Stimulated activated effector memory CD8-positive, alpha-beta T cell treated with anti-CD3 and anti-CD28 coated beads, Interleukin-12 subunit alpha, Interleukin-12 subunit beta, amount 100 ng/mL, for 72 hours (primary cell): ENCODE measurements around the gene ADORA2A.

ENCODE experiments used
- ATAC-seq: fragments of 150-1000 bp; cut with Tn5 transposase; 2 replicates; pipeline ENCODE4 v1.10.0; 2021
- DNase-seq, 2 donors: peaks; one replicate each; pipeline ENCODE4 v3.0.0; 2021 to 2022; ENCODE audit warnings: low spot score in 2 of 2
- H3K27ac Mint-ChIP-seq: one replicate; pipeline ENCODE4 v1.8.0; 2022; ENCODE audit warnings: mild to moderate bottlenecking, mixed read lengths
- H3K36me3 Mint-ChIP-seq: one replicate; pipeline ENCODE4 v1.8.0; 2022; ENCODE audit warnings: mild to moderate bottlenecking, mixed read lengths
- H3K4me1 Mint-ChIP-seq: one replicate; pipeline ENCODE4 v1.8.0; 2022; ENCODE audit warnings: mixed read lengths
- H3K4me3 Mint-ChIP-seq: one replicate; pipeline ENCODE4 v1.8.0; 2022; ENCODE audit warnings: mild to moderate bottlenecking, mixed read lengths
- H3K9me3 Mint-ChIP-seq: one replicate; pipeline ENCODE4 v1.8.0; 2022; ENCODE audit warnings: mixed read lengths

Gene ADORA2A

GRCh38 chr22:24420072-24420976 lies 7.1 kb upstream of the ADORA2A start:
- DNase-seq (no peak), ATAC-seq (no peak)
- Mint-ChIP-seq H3K9me3 (no peaks in the 10 kb centered on the region), H3K27ac (peak overlapping the region; percentile 78), H3K4me1 (peaks cover 15% of the 10 kb centered on the region), H3K36me3 (peaks cover 19% of the 10 kb centered on the region), H3K4me3 (no peak overlapping the region)

DNA sequence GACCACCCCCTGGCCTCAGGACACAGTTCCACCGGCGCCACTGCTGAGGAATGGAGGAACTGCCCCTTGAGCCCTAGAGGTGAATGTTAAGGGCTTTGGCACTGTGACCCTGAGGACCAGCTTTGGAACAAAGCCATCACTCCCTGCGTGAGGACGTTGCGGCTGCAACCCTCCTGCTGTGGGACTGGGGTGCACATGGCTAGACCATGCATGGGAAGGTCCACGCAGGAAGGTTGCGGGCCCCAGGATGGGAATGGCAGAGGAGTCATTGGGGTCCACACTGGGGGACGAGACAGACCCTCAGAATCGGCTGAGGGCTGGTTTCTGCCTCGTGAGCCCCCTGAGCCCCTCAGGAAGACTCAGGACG lies 6.4 kb upstream of the ADORA2A start:
- Mint-ChIP-seq H3K4me1 (peaks cover 21% of the 10 kb centered on the region), H3K4me3 (no peak overlapping the region), H3K27ac (peak overlapping the region; percentile 50), H3K9me3 (no peaks in the 10 kb centered on the region), H3K36me3 (peaks cover 16% of the 10 kb centered on the region)
- ATAC-seq: no peak
- no peak for DNase-seq

DNA sequence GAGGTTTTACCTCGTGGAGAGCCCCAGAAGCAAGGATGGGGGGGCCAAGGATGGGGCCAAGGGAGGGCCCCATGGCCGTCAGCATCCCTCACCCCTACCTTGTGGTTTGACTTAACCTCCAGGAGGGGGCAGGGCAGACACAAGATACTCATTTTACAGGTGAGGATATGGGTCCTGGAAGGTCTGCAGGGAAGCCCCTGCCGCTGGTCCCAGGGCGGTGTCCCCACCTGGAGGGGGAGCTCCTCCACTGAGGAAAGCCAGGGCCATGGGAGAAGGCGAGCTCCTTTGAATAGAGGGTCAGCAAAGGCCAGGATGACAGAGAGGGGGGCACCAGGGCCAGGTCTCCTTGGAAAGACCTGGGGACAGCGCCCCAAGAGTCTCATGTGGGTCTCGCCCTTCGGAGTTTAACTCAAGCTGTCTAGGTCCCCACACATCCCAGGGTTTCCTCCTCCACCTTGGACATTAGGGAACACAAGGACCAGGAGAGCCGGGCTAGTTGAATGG lies 5.9 kb upstream of the ADORA2A start:
- ATAC-seq (peak; percentile 33), DNase-seq (no peak)
- Mint-ChIP-seq H3K27ac (peak overlapping the region; percentile 50), H3K4me1 (peaks cover 27% of the 10 kb centered on the region), H3K4me3 (no peak overlapping the region), H3K36me3 (peaks cover 16% of the 10 kb centered on the region), H3K9me3 (no peaks in the 10 kb centered on the region)

DNA sequence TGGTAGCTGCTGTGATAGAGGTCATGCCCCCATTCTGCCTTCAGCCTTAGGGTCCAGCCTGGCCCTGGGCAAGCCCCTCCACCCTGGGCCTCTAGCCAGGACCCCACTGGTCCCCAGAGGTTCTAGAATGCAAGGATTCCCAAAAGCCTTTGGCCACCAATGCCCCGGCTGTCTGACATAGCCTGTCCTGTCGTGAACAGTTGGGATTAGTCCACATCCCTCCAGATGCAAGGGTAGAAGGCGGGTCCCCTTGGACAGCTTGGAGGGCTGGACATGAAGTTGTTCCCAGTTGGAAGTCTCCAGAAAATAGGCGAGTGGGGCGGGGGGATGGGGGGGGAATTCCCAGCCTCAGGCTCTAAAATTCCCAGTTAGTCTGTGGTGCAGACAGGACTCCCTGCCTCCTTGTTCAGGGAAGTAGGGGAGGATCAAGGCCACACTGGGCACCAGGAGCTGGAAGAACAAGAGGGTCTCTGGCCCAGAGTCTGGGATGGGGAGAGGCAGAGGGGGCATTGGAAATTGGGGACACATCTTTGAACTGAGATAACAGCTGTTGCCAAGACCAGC lies 5.2 kb upstream of the ADORA2A start:
- peaks cover 15% of the 10 kb centered on the region for H3K36me3 Mint-ChIP-seq
- peak overlapping the region; percentile 81 for H3K4me3 Mint-ChIP-seq
- no peak for ATAC-seq
- H3K9me3 Mint-ChIP-seq: no peaks in the 10 kb centered on the region
- H3K4me1 Mint-ChIP-seq: peaks cover 34% of the 10 kb centered on the region
- no peak for DNase-seq
- peak overlapping the region; percentile 29 for H3K27ac Mint-ChIP-seq

- Mint-ChIP-seq H3K27ac (peak overlapping the region; percentile 37), H3K9me3 (no peaks in the 10 kb centered on the region), H3K4me1 (peaks cover 47% of the 10 kb centered on the region), H3K4me3 (peak overlapping the region; percentile 81), H3K36me3 (peaks cover 20% of the 10 kb centered on the region)
- peak; percentile 86 for DNase-seq
- peak; percentile 55 for ATAC-seq
Measured at GRCh38 chr22:24423519-24424000, 3.8 kb upstream of the ADORA2A start.

GRCh38 chr22:24424001-24424900 lies 3.1 kb upstream of the ADORA2A start:
- Mint-ChIP-seq H3K9me3 (no peaks in the 10 kb centered on the region), H3K27ac (no peak overlapping the region), H3K4me1 (peaks cover 54% of the 10 kb centered on the region), H3K36me3 (peaks cover 21% of the 10 kb centered on the region), H3K4me3 (peak overlapping the region; percentile 81)
- ATAC-seq (peak; percentile 25), DNase-seq (no peak)

DNA sequence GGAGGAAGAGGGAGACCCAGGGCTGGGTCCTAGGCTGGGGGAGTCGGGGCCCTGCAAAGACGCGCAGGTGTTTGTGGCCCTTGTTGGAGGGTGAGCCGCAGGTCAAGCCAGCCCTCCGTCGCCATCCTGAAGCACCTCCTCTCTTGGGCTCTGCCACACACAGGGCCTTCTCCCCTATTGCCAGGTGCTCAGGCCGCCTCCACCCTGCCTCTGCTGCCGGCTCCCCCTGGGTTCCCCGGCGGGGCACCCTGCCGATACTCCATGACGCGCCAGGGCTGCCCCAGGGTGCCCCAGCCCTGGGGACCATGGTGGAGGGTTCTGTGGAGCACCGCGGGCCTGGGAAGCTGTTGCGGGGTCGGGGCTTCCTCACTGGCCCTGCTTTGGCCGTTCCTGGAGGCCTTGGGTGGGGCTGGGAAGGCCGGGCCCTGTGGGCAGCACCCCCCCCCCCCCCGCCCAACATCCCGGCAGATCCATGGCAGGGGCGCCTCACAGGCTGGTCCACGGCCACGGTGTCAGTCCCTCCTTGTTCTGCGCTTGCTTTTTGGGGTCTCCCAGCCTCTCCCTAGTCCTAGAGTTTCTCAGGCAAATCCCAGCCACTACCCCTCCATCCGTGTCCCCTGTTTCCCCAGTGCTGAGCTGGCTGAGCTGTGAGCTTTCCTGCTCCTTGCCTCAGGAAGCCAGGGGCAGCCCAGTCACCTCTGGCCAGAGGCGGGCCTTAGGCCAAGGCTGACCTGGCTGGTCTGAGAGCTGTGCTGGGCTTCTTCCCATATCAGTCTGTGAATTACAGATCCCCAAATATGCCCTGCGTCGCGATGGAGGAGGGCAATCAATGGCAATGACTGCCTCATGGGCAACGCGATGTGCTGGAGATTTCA lies 2.3 kb upstream of the ADORA2A start:
- DNase-seq: no peak
- Mint-ChIP-seq H3K27ac (peak overlapping the region; percentile 98), H3K9me3 (no peaks in the 10 kb centered on the region), H3K36me3 (peaks cover 19% of the 10 kb centered on the region), H3K4me3 (peak overlapping the region; percentile 81), H3K4me1 (peaks cover 63% of the 10 kb centered on the region)
- no peak for ATAC-seq

DNA sequence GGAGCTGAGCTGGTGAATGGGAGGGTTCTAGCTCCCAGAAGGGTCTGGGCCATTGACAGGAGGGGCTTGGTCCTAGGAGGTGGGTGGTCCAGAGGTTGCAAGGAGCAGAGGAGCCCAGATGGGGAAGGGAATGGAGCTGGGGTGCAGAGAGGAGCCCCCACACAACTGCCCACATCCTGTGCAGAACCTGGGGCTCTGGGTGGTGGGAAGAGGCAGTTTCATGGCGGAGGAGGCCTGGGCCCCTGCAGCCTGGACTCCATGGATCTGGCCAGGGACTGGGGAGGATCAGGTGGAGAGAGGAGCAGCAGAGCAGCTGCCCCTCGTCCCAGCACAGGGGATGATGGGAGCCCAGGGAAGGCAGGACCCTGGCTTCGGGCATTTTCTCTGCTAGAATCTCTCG lies 963 bp upstream of the ADORA2A start:
- H3K9me3 Mint-ChIP-seq: no peaks in the 10 kb centered on the region
- H3K36me3 Mint-ChIP-seq: peaks cover 19% of the 10 kb centered on the region
- no peak for DNase-seq
- H3K4me3 Mint-ChIP-seq: peak overlapping the region; percentile 81
- H3K4me1 Mint-ChIP-seq: peaks cover 70% of the 10 kb centered on the region
- peak overlapping the region; percentile 98 for H3K27ac Mint-ChIP-seq
- ATAC-seq: no peak

GRCh38 chr22:24426851-24427499 lies 424 bp upstream of the ADORA2A start:
- peak overlapping the region; percentile 81 for H3K4me3 Mint-ChIP-seq
- no peaks in the 10 kb centered on the region for H3K9me3 Mint-ChIP-seq
- peak overlapping the region; percentile 98 for H3K27ac Mint-ChIP-seq
- ATAC-seq (no peak), DNase-seq (no peak)
- peaks cover 19% of the 10 kb centered on the region for H3K36me3 Mint-ChIP-seq
- peaks cover 74% of the 10 kb centered on the region for H3K4me1 Mint-ChIP-seq

- peak overlapping the region; percentile 98 for H3K27ac Mint-ChIP-seq
- H3K4me3 Mint-ChIP-seq: peak overlapping the region; percentile 81
- peaks cover 32% of the 10 kb centered on the region for H3K36me3 Mint-ChIP-seq
- no peaks in the 10 kb centered on the region for H3K9me3 Mint-ChIP-seq
- ATAC-seq: no peak
- H3K4me1 Mint-ChIP-seq: peaks cover 84% of the 10 kb centered on the region
- no peak for DNase-seq
Measured at GRCh38 chr22:24428751-24429410, 1.5 kb downstream of the ADORA2A start.

GRCh38 chr22:24429411-24430365 lies 2.3 kb downstream of the ADORA2A start:
- Mint-ChIP-seq H3K4me1 (peaks cover 92% of the 10 kb centered on the region), H3K9me3 (no peaks in the 10 kb centered on the region), H3K27ac (peak overlapping the region; percentile 98), H3K4me3 (peak overlapping the region; percentile 81), H3K36me3 (peaks cover 40% of the 10 kb centered on the region)
- DNase-seq (no peak), ATAC-seq (no peak)

- no peak for ATAC-seq
- H3K4me3 Mint-ChIP-seq: peak overlapping the region; percentile 81
Measured at GRCh38 chr22:24430431-24431308, 3.3 kb downstream of the ADORA2A start.

More at GRCh38 chr22:24430431-24431308, 3.3 kb downstream of the ADORA2A start:
- Mint-ChIP-seq H3K36me3 (peaks cover 50% of the 10 kb centered on the region), H3K4me1 (peaks cover 96% of the 10 kb centered on the region), H3K9me3 (no peaks in the 10 kb centered on the region), H3K27ac (peak overlapping the region; percentile 98)
- DNase-seq: no peak
